Activated CD4-positive, alpha-beta memory T cell treated with anti-CD3 and anti-CD28 coated beads for 36 hours (primary cell): ENCODE results near the gene PAM16. TPM values are rescaled to one million over a fixed set of nuclear protein-coding genes. Genes with fewer than 3 reads are reported as not detected.
A peak's percentile ranks its signal among the peaks of the same experiment; 100 is the strongest.

Experiments
- CTCF ChIA-PET: fragments of 350-600 bp; sonication (Branson Sonifier 250); formaldehyde crosslinking; loops from one replicate; lab custom pipeline; 2021; ENCODE audit warnings: antibody characterized with exemption, inconsistent platforms; lab: Charles Lee
- POLR2A ChIA-PET: fragments of 350-600 bp; sonication (Branson Sonifier 250); formaldehyde crosslinking; loops from one replicate; lab custom pipeline; 2021; ENCODE audit warnings: antibody characterized with exemption; lab: Charles Lee
- DNase-seq: peaks from one replicate; pipeline ENCODE4 v3.0.0-alpha.2; 2020
- H3K27ac Mint-ChIP-seq: one replicate; pipeline ENCODE4 v1.8.0; 2021; ENCODE audit warnings: mixed read lengths
- H3K27me3 Mint-ChIP-seq: one replicate; pipeline ENCODE4 v1.8.0; 2021; ENCODE audit warnings: mixed read lengths
- H3K36me3 Mint-ChIP-seq: one replicate; pipeline ENCODE4 v1.8.0; 2021; ENCODE audit warnings: mixed read lengths
- H3K4me1 Mint-ChIP-seq: one replicate; pipeline ENCODE4 v1.8.0; 2021; ENCODE audit warnings: low read depth, mixed read lengths
- H3K4me3 Mint-ChIP-seq: one replicate; pipeline ENCODE4 v1.8.0; 2021; ENCODE audit warnings: mild to moderate bottlenecking, mixed read lengths
- H3K9me3 Mint-ChIP-seq: one replicate; pipeline ENCODE4 v1.8.0; 2021; ENCODE audit warnings: mixed read lengths
- intact Hi-C: fragments of 100-400 bp; cut with micrococcal nuclease; formaldehyde crosslinking; loops from one replicate; pipeline ENCODE4 v1.15.1; 2023
- total RNA-seq, 2 experiments: library from RNA; stranded (reverse); gene quantifications; one replicate each; pipeline ENCODE4 v1.2.3, GENCODE V29; 2021

PAM16 gene
- total RNA-seq, 2 experiments from 2014 or later, result 52.8 to 63.4 TPM

DNA sequence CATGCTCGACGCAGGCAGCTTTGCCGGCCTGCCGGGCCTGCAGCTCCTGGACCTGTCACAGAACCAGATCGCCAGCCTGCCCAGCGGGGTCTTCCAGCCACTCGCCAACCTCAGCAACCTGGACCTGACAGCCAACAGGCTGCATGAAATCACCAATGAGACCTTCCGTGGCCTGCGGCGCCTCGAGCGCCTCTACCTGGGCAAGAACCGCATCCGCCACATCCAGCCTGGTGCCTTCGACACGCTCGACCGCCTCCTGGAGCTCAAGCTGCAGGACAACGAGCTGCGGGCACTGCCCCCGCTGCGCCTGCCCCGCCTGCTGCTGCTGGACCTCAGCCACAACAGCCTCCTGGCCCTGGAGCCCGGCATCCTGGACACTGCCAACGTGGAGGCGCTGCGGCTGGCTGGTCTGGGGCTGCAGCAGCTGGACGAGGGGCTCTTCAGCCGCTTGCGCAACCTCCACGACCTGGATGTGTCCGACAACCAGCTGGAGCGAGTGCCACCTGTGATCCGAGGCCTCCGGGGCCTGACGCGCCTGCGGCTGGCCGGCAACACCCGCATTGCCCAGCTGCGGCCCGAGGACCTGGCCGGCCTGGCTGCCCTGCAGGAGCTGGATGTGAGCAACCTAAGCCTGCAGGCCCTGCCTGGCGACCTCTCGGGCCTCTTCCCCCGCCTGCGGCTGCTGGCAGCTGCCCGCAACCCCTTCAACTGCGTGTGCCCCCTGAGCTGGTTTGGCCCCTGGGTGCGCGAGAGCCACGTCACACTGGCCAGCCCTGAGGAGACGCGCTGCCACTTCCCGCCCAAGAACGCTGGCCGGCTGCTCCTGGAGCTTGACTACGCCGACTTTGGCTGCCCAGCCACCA is 30.2 kb upstream of the PAM16 start:
- Mint-ChIP-seq H3K27me3 (no peaks in the 10 kb centered on the region), H3K4me3 (no peak overlapping the region), H3K36me3 (peaks cover 2% of the 10 kb centered on the region), H3K9me3 (no peaks in the 10 kb centered on the region), H3K27ac (no peak overlapping the region), H3K4me1 (peaks cover 2% of the 10 kb centered on the region)
- intact Hi-C loops, result no loop called here
- no peak for DNase-seq
- ChIA-PET CTCF (interaction anchor here (0.6 kb wide), 1 partner anchor 21 kb away, joined by 3 read pairs; no protein-coding TSS in a partner anchor), POLR2A (no interaction called here)

GRCh38 chr16:4380119-4381063 is 29.3 kb upstream of the PAM16 start:
- H3K9me3 Mint-ChIP-seq, result no peaks in the 10 kb centered on the region
- intact Hi-C loops, result no loop called here
- ChIA-PET POLR2A (no interaction called here), CTCF (interaction anchor here (0.6 kb wide), 1 partner anchor 22 kb away, joined by 3 read pairs; no protein-coding TSS in a partner anchor)
- H3K4me3 Mint-ChIP-seq, result no peak overlapping the region
- H3K27me3 Mint-ChIP-seq, result no peaks in the 10 kb centered on the region
- DNase-seq, result no peak
- peaks cover 2% of the 10 kb centered on the region for H3K36me3 Mint-ChIP-seq
- H3K4me1 Mint-ChIP-seq, result peaks cover 5% of the 10 kb centered on the region
- H3K27ac Mint-ChIP-seq, result peak overlapping the region; percentile 5

DNA sequence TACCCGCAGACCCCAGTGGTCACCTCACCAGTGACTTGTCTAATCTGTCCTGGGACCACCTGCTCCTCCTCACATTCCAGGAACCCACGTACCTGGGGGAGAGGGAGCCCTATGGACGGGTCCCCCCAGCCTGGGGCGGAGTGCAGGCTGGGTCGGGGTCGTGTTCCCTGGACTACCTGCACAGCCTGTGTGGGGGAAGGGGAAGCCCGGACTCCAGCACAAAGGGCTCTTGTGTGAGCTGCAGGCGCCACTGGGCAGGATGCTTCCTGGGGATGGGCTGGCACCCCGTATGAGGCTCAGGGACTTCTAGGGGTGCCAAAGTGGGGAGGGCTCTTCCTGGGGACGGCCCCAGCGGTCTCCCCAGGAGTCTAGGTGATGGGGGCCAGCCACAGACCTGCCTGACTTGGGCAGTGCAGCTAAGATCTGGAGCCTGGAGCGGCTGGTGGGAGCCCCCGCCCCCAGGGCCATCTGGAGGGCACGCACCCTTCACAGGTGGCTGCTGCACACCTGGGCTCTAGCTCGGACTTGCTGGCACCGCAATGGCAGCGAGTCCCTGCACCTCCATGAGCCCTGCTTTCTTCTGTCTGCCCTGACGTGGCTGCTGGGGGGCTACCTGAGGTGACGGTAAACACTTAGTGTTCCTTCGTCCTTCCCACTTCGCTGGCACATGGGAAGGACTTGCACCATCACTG is 28.0 kb upstream of the PAM16 start:
- no peak overlapping the region for H3K27ac Mint-ChIP-seq
- intact Hi-C loops, result no loop called here
- peaks cover 2% of the 10 kb centered on the region for H3K36me3 Mint-ChIP-seq
- no peaks in the 10 kb centered on the region for H3K9me3 Mint-ChIP-seq
- ChIA-PET CTCF (interaction anchor here (0.8 to 1.1 kb wide), 2 partner anchors 20 to 24 kb away, joined by 3 read pairs; no protein-coding TSS in a partner anchor), POLR2A (no interaction called here)
- DNase-seq, result no peak
- no peak overlapping the region for H3K4me3 Mint-ChIP-seq
- H3K4me1 Mint-ChIP-seq, result peaks cover 10% of the 10 kb centered on the region
- no peaks in the 10 kb centered on the region for H3K27me3 Mint-ChIP-seq

- Mint-ChIP-seq H3K27ac (no peak overlapping the region), H3K9me3 (no peaks in the 10 kb centered on the region), H3K4me1 (peaks cover 14% of the 10 kb centered on the region), H3K27me3 (no peaks in the 10 kb centered on the region), H3K36me3 (peaks cover 2% of the 10 kb centered on the region), H3K4me3 (no peak overlapping the region)
- intact Hi-C loops, result no loop called here
- no peak for DNase-seq
- POLR2A ChIA-PET, result no interaction called here
- CTCF ChIA-PET, result interaction anchor here (1.1 kb wide), 1 partner anchor 19 kb away, joined by 3 read pairs; no protein-coding TSS in a partner anchor
Observed at GRCh38 chr16:4378161-4378666, 27.1 kb upstream of the PAM16 start.

- Mint-ChIP-seq H3K9me3 (no peaks in the 10 kb centered on the region), H3K4me3 (no peak overlapping the region), H3K27ac (no peak overlapping the region), H3K27me3 (no peaks in the 10 kb centered on the region), H3K36me3 (peaks cover 2% of the 10 kb centered on the region), H3K4me1 (peaks cover 18% of the 10 kb centered on the region)
- intact Hi-C loops, result no loop called here
- POLR2A ChIA-PET, result no interaction called here
- DNase-seq, result no peak
- CTCF ChIA-PET, result no interaction called here
Observed at GRCh38 chr16:4377573-4378154, 26.5 kb upstream of the PAM16 start.

- Mint-ChIP-seq H3K36me3 (peaks cover 2% of the 10 kb centered on the region), H3K9me3 (no peaks in the 10 kb centered on the region), H3K4me3 (no peak overlapping the region), H3K27me3 (no peaks in the 10 kb centered on the region), H3K27ac (no peak overlapping the region), H3K4me1 (peaks cover 22% of the 10 kb centered on the region)
- intact Hi-C loops, result no loop called here
- POLR2A ChIA-PET, result no interaction called here
- CTCF ChIA-PET, result no interaction called here
- DNase-seq, result no peak
Observed at GRCh38 chr16:4376893-4377572, 25.9 kb upstream of the PAM16 start.

DNA sequence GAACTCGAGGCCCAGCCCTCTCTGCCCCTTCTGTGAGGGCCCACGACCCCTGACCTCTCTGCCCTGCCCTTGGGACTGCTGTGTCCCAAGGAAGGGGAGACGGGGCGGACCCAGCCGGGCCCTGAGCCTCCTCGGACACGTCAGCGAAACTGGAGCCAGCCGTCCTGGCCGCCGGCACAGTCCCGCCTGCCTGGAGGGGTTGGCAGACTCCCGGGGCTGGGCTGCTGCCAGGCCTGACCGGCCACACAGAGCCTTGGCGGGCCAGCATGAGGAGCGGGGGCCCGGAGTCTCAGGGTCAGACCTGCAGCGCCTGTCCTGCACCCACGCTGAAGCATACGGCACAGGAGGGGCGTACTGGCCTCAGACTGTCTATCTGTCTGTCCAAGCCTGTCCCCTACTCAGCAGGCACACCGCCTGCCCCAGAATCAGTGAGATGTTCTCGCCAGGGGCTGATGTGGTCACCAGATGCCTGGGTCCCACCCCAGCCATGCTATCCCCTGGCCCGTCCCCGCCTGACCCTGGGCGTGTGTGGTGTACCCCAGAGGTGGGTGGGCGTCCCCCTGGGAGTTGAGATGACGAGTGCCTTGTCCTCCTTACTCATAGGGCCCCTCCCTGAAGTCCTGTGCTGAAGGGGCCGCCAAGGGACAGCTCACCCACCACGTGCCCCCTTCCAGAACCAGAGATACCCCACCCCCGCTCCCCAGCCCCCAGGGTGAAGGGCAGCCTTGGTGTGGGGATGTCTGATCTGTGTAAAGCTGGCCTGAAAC is 25.2 kb upstream of the PAM16 start:
- peaks cover 20% of the 10 kb centered on the region for H3K4me1 Mint-ChIP-seq
- H3K27ac Mint-ChIP-seq, result no peak overlapping the region
- ChIA-PET CTCF (interaction anchor here (1.0 kb wide), 1 partner anchor 25 kb away, joined by 3 read pairs; no protein-coding TSS in a partner anchor), POLR2A (no interaction called here)
- DNase-seq, result no peak
- no peaks in the 10 kb centered on the region for H3K27me3 Mint-ChIP-seq
- H3K36me3 Mint-ChIP-seq, result peaks cover 2% of the 10 kb centered on the region
- intact Hi-C loops, result no loop called here
- no peak overlapping the region for H3K4me3 Mint-ChIP-seq
- no peaks in the 10 kb centered on the region for H3K9me3 Mint-ChIP-seq

DNA sequence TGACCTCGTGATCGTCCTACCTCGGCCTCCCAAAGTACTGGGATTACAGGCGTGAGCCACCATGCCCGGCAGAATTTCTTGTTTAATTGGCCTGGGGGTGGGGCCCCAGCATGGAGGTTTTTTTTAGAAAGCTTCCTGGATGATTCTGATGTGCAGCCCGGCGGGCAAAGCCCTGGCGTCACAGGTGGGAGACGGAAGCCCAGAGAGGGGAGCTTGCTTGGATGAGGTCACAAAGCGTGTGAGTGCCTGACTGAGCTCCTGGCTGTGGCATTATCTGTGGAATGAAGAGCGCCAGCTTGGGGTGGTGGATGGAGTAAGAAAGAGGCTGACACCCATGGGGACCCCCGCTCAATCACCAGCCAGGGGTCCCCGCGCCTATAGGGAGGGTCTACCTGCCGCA is 24.6 kb upstream of the PAM16 start:
- Mint-ChIP-seq H3K27me3 (no peaks in the 10 kb centered on the region), H3K36me3 (peaks cover under 1% of the 10 kb centered on the region), H3K4me1 (peaks cover 20% of the 10 kb centered on the region), H3K27ac (no peak overlapping the region), H3K9me3 (no peaks in the 10 kb centered on the region), H3K4me3 (no peak overlapping the region)
- intact Hi-C loops, result no loop called here
- no peak for DNase-seq
- POLR2A ChIA-PET, result interaction anchor here (0.5 kb wide), 1 partner anchor 10 kb away, joined by 3 read pairs; no protein-coding TSS in a partner anchor
- CTCF ChIA-PET, result interaction anchor here (0.8 to 1.0 kb wide), 2 partner anchors 26 to 122 kb away, joined by 3 read pairs; no protein-coding TSS in a partner anchor

GRCh38 chr16:4373909-4374742 is 23.0 kb upstream of the PAM16 start:
- intact Hi-C loops, result no loop called here
- ChIA-PET POLR2A (interaction anchor here (0.9 kb wide), 1 partner anchor 85 kb away, joined by 3 read pairs; no protein-coding TSS in a partner anchor), CTCF (interaction anchor here (0.9 to 2.1 kb wide), 3 partner anchors 15 to 29 kb away, joined by 3 to 7 read pairs (median 4); no protein-coding TSS in a partner anchor)
- Mint-ChIP-seq H3K27me3 (no peaks in the 10 kb centered on the region), H3K4me3 (no peak overlapping the region), H3K9me3 (no peaks in the 10 kb centered on the region), H3K27ac (no peak overlapping the region), H3K36me3 (no peaks in the 10 kb centered on the region), H3K4me1 (peaks cover 20% of the 10 kb centered on the region)
- DNase-seq, result no peak
